Uterus (tissue), 2 donors: ENCODE data around the gene LGI2.

Source experiments
- CTCF ChIP-seq, 4 experiments: fragments of 200-600 bp in 2 of 4; fragments of 450-650 bp in 2 of 4; sonication (generic) in 2 of 4; IDR thresholded peaks; one replicate each; pipeline ENCODE4 v1.5.1; 2016 to 2019; ENCODE audit warnings: antibody characterized with exemption in 4 of 4, mild to moderate bottlenecking in 2 of 4, moderate library complexity in 1 of 4
- POLR2A ChIP-seq, 2 donors: fragments of 450-650 bp; IDR thresholded peaks; one replicate each; pipeline ENCODE4 v1.6.1; 2016; ENCODE audit warnings: antibody characterized with exemption in 2 of 2, mild to moderate bottlenecking in 1 of 2, moderate library complexity in 1 of 2

GRCh38 chr4:24975510-24975909, 55.2 kb downstream of the LGI2 start:
- TF ChIP-seq CTCF (IDR thresholded peaks at IDR 0.05) (no peak), POLR2A (IDR thresholded peaks at IDR 0.05) (no peak)
